ENCODE results near the gene BRSK2.
"Not testable (repeated sequence)": the region's sequence is repeated elsewhere in the genome, so short reads cannot be mapped to it uniquely, and the experiment has no call there.

BRSK2 gene

DNA sequence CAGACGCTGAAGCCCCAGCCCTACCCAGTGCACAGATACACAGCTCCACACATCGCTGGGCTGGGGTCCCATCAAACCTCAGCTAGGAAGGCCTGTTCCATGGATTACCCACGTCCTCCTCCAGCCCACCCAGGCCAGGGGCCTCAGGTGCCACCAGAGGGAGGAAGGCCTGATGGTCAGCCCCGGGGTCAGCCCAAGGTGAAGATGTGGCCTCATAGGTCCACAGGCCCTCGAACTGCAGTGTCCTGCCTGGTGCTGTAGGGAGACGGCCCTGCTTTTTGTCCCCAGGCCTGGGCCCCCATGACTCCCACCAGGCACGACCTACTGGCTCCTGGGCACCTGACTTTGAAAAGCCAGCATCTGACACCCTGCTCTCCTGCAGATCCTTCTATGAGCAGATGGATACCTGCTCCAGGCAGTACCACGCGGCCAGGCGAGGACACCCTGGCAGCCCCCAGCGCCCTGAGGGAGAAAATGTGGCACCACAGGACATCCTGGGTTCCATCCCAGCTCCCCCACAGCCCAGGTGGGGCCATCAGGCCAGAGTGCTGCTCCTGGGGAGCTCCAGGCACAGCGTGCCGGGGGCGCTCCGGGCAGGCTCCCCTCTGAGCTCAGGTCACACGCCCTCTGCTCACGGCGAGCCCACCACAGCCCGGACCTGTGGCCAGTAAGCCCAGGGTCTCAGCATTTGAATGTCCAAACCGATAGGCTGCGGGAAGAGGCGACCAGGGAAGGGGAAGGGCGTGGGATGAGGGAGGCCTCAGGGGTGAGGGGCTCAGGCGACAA, 112.6 kb downstream of the BRSK2 start:
- DNase-seq: no peak

GRCh38 chr11:1502954-1503707, 113.4 kb downstream of the BRSK2 start:
- DNase-seq: no peak

DNA sequence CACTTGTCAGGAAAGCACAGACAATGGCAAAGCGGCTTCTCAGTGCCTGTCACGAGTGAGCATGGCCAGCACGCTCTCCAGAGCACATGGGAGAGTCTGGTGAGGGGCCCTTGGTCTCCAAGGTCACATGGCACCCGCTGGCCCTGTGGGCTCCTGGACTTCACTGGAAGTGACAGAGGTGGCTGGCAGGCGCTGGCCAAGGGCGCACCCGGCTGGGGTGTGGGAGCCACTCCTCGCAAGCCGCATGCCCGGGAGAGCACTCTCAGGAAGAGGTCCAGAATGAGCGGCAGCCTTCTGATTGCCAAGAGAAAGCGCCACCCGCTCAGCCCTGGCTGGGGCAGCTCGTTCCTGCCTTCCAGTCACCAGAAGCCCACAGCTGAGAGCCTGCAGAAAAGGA, 114.0 kb downstream of the BRSK2 start:
- no peak for DNase-seq

- no peak for DNase-seq
These were observed 114.4 kb downstream of the BRSK2 start for GRCh38 chr11:1504138-1504537.

- DNase-seq: no peak
These were observed 115.0 kb downstream of the BRSK2 start for GRCh38 chr11:1504581-1505290.

DNA sequence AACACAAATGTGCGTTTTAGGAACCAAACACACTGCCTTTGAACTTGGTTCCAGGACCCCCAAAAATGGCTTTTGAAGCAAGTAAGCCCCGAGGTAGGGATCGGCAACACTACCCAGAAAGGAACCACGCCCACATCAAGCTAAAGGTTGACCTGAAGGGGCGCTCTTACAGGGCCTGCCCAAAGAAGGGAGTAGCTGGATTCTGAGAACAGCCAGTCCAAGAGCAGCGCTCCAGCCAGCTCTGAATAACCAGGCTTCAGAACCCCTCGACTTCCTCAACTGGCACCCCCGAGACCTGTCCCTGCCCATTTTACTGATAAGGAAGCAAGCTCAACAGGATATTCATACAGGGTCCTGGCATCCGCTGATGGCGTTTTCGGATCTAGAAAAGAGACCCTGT, 115.7 kb downstream of the BRSK2 start:
- DNase-seq: no peak

DNA sequence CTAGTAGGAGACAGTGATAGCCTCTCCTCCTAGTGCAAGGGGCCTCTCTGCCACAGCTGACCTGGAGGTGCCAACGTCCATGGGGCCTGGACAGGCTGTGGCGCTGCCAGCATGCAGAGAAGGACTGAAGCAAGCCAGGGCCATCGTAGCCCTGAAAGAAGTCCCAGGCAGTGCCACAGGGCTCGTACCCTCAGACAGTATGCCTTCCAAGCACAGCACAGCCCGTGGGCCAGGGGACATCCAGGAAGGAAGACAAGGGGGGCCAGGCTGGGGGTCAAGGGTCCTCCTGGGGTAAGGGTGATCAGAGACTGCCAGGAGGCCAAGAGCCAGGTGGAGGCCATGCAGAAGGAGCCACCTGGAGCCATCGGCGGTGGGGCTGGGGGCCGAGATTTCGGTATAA, 117.2 kb downstream of the BRSK2 start:
- DNase-seq: no peak

DNA sequence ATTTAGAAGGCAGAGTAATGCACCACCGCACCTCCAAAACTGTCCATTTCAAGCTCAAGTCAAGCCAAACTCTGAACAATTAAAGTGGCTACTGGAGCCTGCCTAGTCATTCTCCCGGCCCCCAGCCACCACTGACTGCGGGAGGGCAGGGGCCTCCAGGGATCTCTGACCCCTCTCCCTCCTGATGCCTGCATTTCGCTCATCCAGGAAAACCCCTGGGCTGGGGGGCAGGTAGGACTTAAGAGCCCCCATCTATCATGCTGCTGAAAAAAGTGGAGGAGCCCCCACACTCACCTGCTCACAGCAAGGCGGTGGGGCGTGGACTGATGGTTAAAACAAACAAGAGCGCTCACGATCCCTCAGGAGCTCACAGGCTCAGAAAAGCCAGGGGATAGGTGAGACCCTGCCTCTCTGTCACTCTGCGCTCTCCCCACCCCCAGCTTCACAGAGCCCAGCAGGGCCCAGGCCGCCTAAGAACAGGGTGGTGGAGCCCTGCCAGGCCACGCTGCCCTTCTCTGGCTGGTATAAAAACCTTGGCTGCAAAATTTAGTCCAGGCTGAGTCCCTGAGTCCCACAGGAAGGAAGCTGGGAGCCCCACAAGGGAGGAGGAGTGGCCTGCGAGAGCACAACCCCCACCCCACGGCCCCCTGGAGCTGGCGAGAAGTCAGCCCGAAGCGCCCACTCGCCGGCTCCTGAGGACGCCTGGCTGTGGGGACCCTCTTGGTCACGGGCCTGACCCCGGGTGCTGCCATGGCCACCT, 117.8 kb downstream of the BRSK2 start:
- DNase-seq: no peak

DNA sequence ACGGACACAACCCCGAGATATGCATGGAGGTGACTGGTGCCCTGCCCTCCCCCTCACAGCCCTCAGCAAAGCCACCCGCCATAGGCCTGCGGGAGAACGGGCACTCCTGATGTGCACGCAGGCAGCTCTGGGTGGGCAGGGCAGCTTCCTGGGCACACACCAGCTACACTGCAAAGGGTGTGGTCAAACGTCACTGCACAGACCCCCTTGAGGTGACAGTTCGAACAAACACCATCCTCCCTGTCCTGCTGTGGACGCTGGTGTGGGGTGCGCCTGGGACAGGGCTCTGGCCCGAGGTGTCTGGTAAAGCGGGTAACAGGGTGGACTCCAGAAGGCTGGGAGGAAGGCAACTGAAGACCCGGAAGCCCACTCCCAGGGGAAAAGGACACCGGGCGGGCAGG, 118.8 kb downstream of the BRSK2 start:
- DNase-seq: no peak

GRCh38 chr11:1508986-1509385, 119.3 kb downstream of the BRSK2 start:
- DNase-seq: no peak

DNA sequence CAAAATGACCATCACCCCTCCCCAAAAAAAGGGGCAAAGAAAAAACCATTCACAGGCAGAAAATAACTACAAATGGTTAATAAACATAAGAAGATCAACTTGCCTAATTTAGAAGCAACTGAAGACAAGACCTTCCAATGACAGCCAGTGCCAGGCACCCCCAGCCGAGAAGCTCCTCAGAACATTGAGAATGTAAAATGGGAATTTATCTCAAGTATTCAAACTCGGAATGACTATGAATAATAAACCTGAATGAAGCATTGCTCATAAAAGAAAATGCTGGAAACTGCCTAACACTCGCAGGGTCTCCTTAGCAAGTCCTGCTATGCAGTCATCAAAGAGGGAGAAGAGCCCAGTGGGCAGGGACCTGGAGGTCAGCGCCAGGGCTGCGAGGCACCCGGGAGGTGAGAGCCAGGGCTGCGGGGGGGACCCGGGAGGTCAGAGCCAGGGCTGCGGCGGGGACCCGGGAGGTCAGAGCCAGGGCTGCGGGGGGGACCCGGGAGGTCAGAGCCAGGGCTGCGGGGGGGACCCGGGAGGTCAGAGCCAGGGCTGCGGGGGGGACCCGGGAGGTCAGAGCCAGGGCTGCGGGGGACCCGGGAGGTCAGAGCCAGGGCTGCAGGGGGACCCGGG, 120.0 kb downstream of the BRSK2 start:
- no peak for DNase-seq

DNA sequence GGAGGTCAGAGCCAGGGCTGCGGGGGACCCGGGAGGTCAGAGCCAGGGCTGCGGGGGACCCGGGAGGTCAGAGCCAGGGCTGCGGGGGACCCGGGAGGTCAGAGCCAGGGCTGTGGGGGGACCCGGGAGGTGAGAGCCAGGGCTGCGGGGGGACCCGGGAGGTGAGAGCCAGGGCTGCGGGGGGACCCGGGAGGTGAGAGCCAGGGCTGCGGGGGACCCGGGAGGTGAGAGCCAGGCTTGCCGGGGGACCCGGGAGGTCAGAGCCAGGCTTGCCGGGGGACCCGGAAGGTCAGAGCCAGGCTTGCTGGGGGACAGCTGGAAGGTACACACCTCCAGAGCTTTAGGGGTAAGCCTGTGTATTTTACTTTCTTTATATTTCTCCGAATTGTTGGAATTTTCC, 120.6 kb downstream of the BRSK2 start:
- DNase-seq: not testable (repeated sequence)

- no peak for DNase-seq
These were observed 121.2 kb downstream of the BRSK2 start for GRCh38 chr11:1510928-1511327.

DNA sequence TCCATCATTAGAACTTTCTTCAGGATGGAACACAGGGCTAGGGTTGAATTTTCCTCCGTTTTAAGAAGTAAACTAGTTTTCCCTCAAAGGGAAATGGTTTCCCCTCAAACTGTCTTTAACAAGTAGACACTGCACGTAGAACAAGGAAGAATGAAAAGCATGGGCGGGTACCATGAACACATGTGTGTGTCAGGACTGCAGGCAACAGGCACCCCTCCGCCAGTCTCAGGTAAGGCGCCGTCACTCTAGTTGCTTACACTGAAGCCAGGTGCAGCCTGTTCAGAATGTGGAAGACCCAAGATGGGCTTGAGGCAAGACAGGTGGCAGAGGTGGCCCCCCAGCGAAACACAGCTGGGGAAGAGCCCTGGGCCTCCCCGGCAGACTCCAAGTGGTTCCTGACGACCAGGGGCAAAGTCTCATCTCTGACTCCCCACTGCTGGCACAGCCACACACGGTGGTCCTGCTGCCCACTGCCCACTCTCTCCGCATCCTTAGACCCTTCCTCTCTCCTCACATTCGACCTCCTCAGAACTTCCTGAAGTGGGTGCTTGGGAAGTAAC, 122.3 kb downstream of the BRSK2 start:
- DNase-seq: no peak

Measured in CD4-positive, alpha-beta T cell treated with Interleukin-10 for 1 hour (primary cell).